Measurements from ENCODE around the gene TLR10.
A peak's percentile ranks its signal among the peaks of the same experiment; 100 is the strongest.
"Not testable (repeated sequence)": the region's sequence is repeated elsewhere in the genome, so short reads cannot be mapped to it uniquely, and the experiment has no call there.

The TLR10 gene

GRCh38 chr4:38802561-38803355 lies 20.0 kb upstream of the TLR10 start:
- no peak for DNase-seq

GRCh38 chr4:38800961-38801450 lies 18.2 kb upstream of the TLR10 start:
- DNase-seq = no peak

- DNase-seq = no peak
Measured at GRCh38 chr4:38800366-38800765, 17.6 kb upstream of the TLR10 start.

- DNase-seq = no peak
Measured at GRCh38 chr4:38795087-38795486, 12.3 kb upstream of the TLR10 start.

- no peak for DNase-seq
Measured at GRCh38 chr4:38794051-38794450, 11.3 kb upstream of the TLR10 start.

- no peak for DNase-seq
Measured at GRCh38 chr4:38791010-38791409, 8.2 kb upstream of the TLR10 start.

- DNase-seq = no peak
Measured at GRCh38 chr4:38788317-38788716, 5.5 kb upstream of the TLR10 start.

GRCh38 chr4:38787693-38788092 lies 4.9 kb upstream of the TLR10 start:
- no peak for DNase-seq

- peak; percentile 21 for DNase-seq
Measured at GRCh38 chr4:38785901-38786402, 3.2 kb upstream of the TLR10 start.

- DNase-seq = no peak
Measured at GRCh38 chr4:38785041-38785790, 2.4 kb upstream of the TLR10 start.

- DNase-seq = no peak
Measured at GRCh38 chr4:38784141-38784540, 1.4 kb upstream of the TLR10 start.

GRCh38 chr4:38783109-38783460 lies 295 bp upstream of the TLR10 start:
- no peak for DNase-seq

- DNase-seq = no peak
Measured at GRCh38 chr4:38781854-38782261, 932 bp downstream of the TLR10 start.

GRCh38 chr4:38780833-38781484 lies 1.8 kb downstream of the TLR10 start:
- DNase-seq = no peak

GRCh38 chr4:38779790-38780189 lies 3.0 kb downstream of the TLR10 start:
- DNase-seq = no peak

GRCh38 chr4:38777925-38778324 lies 4.9 kb downstream of the TLR10 start:
- DNase-seq = not testable (repeated sequence)

- no peak for DNase-seq
Measured at GRCh38 chr4:38775326-38775725, 7.5 kb downstream of the TLR10 start.

GRCh38 chr4:38774181-38774955 lies 8.4 kb downstream of the TLR10 start:
- no peak for DNase-seq

GRCh38 chr4:38770281-38770680 lies 12.5 kb downstream of the TLR10 start:
- not testable (repeated sequence) for DNase-seq

GRCh38 chr4:38769857-38770256 lies 12.9 kb downstream of the TLR10 start:
- no peak for DNase-seq

GRCh38 chr4:38769441-38769840 lies 13.3 kb downstream of the TLR10 start:
- DNase-seq = no peak

GRCh38 chr4:38768968-38769394 lies 13.8 kb downstream of the TLR10 start:
- no peak for DNase-seq

GRCh38 chr4:38766940-38767339 lies 15.8 kb downstream of the TLR10 start:
- DNase-seq = not testable (repeated sequence)
